K562 (cell line): Measurements from ENCODE around the gene RBPMS2. TPM values are rescaled to one million over a fixed set of nuclear protein-coding genes. Genes with fewer than 3 reads are reported as not detected.
A peak's percentile ranks its signal among the peaks of the same experiment; 100 is the strongest.

Experiments
- CBFB ChIP-seq: sonication (generic); formaldehyde crosslinking; IDR thresholded peaks from 2 replicates; pipeline ENCODE4 v1.4.0; 2020; ENCODE audit warnings: mild to moderate bottlenecking, missing genetic modification reagents
- CLOCK ChIP-seq: fragments of 250-450 bp; sonication (Bioruptor Pico); IDR thresholded peaks from 2 replicates; pipeline ENCODE4 v1.4.0; 2020; ENCODE audit warnings: mild to moderate bottlenecking, moderate library complexity, borderline replicate concordance
- EGR1 ChIP-seq: fragments of 450-650 bp; conservative IDR thresholded peaks from 2 replicates; pipeline ENCODE4 v1.6.1; 2017; ENCODE audit warnings: mild to moderate bottlenecking
- ETS2 ChIP-seq: IDR thresholded peaks from 2 replicates; pipeline ENCODE4 v1.6.1; 2016; ENCODE audit warnings: borderline replicate concordance, missing genetic modification characterization, mild to moderate bottlenecking, moderate library complexity, missing compliant biosample characterization; ENCODE audit not compliant: poor library complexity, severe bottlenecking
- FOXM1 ChIP-seq, 2 experiments: fragments of 450-650 bp in 1 of 2; sonication (generic) in 1 of 2; formaldehyde crosslinking in 1 of 2; IDR thresholded peaks; 2 replicates each; pipeline versions ENCODE4 v1.6.1 to v1.9.0; 2017 to 2022; ENCODE audit warnings: low read depth in 2 of 2, mild to moderate bottlenecking in 2 of 2, missing genetic modification reagents in 1 of 2, moderate library complexity in 1 of 2
- GATA2 ChIP-seq: sonication (generic); formaldehyde crosslinking; IDR thresholded peaks from 2 replicates; pipeline ENCODE4 v1.4.0; 2020; ENCODE audit warnings: mild to moderate bottlenecking, missing genetic modification reagents
- HIVEP1 ChIP-seq: fragments of 250-450 bp; sonication (Bioruptor Pico); IDR thresholded peaks from 2 replicates; pipeline ENCODE4 v1.4.0; 2020; ENCODE audit warnings: mild to moderate bottlenecking
- KDM1A ChIP-seq, 2 experiments: fragments of 450-650 bp; IDR thresholded peaks; 2 replicates each; pipeline ENCODE4 v1.6.1; 2016; ENCODE audit warnings: mild to moderate bottlenecking in 2 of 2
- PTRF ChIP-seq: fragments of 450-650 bp; IDR thresholded peaks from 2 replicates; pipeline ENCODE4 v1.6.1; 2016; ENCODE audit warnings: mild to moderate bottlenecking, missing genetic modification characterization, missing compliant biosample characterization
- RBM14 ChIP-seq: fragments of 200-400 bp; formaldehyde crosslinking; IDR thresholded peaks from 2 replicates; pipeline ENCODE4 v1.6.1; 2018; ENCODE audit warnings: low read depth, mild to moderate bottlenecking, low read length, moderate library complexity, borderline replicate concordance; ENCODE audit not compliant: insufficient read depth
- SAFB2 ChIP-seq: fragments of 200-400 bp; formaldehyde crosslinking; IDR thresholded peaks from 2 replicates; pipeline ENCODE4 v1.6.1; 2018; ENCODE audit warnings: borderline replicate concordance, low read length, low read depth, moderate library complexity; ENCODE audit not compliant: severe bottlenecking
- SMARCE1 ChIP-seq: fragments of 450-650 bp; IDR thresholded peaks from 2 replicates; pipeline ENCODE4 v1.7.1; 2016; ENCODE audit warnings: mild to moderate bottlenecking
- U2AF1 ChIP-seq: fragments of 200-400 bp; formaldehyde crosslinking; optimal IDR thresholded peaks from 2 replicates; pipeline ENCODE3; 2017; ENCODE audit warnings: mild to moderate bottlenecking, low read depth, low read length, moderate library complexity
- ZNF431 ChIP-seq: sonication (generic); formaldehyde crosslinking; IDR thresholded peaks from 2 replicates; pipeline ENCODE4 v1.8.0; 2022; ENCODE audit warnings: mild to moderate bottlenecking, missing genetic modification reagents
- polyA plus RNA-seq, 8 experiments: library from polyadenylated mRNA; depleted of rRNA in 4 of 8; stranded (reverse) in 5 of 8; unstranded in 3 of 8; fragments of >200 nt; fragmentation: Nextera tagmentation in 2 of 8; fragmentation: Illumina TruSeq in 1 of 8; extraction: Ambion mirVana in 2 of 8; extraction: Trizol in 1 of 8; gene quantifications; 2 replicates each; pipeline versions ENCODE4 v1.2.1 to v1.2.3, GENCODE V29; 2011 to 2014; ENCODE audit warnings: inconsistent platforms in 1 of 8, missing spikeins in 1 of 8
- total RNA-seq, 7 experiments: library from RNA; depleted of rRNA in 6 of 7; stranded (reverse); fragments of >200 nt in 6 of 7; fragmentation: Illumina TruSeq in 2 of 7; extraction: Trizol in 2 of 7; gene quantifications; 2 replicates each; pipeline versions ENCODE4 v1.2.1 to v1.2.3, GENCODE V29; 2011 to 2021; ENCODE audit warnings: low replicate concordance in 1 of 7
- TF ChIP-seq, protein P1 (sequence below): sonication (generic); formaldehyde crosslinking; IDR thresholded peaks from 2 replicates; pipeline ENCODE4 v1.8.0; 2022; ENCODE audit warnings: mild to moderate bottlenecking, missing genetic modification reagents
- TF ChIP-seq, protein P2 (sequence below): fragments of 450-650 bp; IDR thresholded peaks from 2 replicates; pipeline ENCODE4 v1.6.1; 2016
- TF ChIP-seq, protein P3 (sequence below), 2 experiments: fragments of 150-350 bp in 1 of 2; IDR thresholded peaks; 2 replicates each; pipeline ENCODE4 v1.6.1; 2012 to 2016; ENCODE audit warnings: low read depth in 2 of 2, low read length in 2 of 2, mild to moderate bottlenecking in 1 of 2, moderate library complexity in 1 of 2

RBPMS2 gene
- total and polyA plus RNA-seq, 9 of the 15 experiments (the other 6 are each of a cell fraction or from before 2014, with no cell fraction given) = 0.11 to 2.6 (median 0.37) TPM; not detected in 1

DNA sequence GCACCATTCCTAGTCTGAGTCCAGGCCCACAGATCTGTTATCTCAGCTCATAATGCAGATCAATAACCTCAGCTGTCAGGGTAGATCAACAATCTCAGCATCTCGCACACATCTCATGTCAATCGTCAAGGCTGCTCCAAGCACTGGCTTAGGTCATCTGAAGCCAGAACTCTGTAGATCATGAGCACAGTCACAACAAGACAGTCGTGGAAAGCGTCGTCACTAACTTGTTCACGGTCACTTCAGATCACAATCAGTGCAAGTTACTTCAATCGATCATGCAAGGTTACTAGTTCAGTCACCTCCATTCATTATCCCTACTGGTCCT lies 71.8 kb downstream of the RBPMS2 start (continued):
- TF ChIP-seq, protein P1, sequence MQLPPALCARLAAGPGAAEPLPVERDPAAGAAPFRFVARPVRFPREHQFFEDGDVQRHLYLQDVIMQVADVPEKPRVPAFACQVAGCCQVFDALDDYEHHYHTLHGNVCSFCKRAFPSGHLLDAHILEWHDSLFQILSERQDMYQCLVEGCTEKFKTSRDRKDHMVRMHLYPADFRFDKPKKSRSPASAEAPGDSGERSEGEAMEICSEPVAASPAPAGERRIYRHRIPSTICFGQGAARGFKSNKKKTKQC (CRISPR knock-in tag) = no peak
- TF ChIP-seq, protein P2, sequence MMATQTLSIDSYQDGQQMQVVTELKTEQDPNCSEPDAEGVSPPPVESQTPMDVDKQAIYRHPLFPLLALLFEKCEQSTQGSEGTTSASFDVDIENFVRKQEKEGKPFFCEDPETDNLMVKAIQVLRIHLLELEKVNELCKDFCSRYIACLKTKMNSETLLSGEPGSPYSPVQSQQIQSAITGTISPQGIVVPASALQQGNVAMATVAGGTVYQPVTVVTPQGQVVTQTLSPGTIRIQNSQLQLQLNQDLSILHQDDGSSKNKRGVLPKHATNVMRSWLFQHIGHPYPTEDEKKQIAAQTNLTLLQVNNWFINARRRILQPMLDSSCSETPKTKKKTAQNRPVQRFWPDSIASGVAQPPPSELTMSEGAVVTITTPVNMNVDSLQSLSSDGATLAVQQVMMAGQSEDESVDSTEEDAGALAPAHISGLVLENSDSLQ = peak; percentile 45
- TF ChIP-seq SAFB2 = no peak
- TF ChIP-seq ZNF431 (CRISPR knock-in tag) = no peak
- no peak for TF ChIP-seq HIVEP1 (CRISPR knock-in tag)
- TF ChIP-seq FOXM1 (IDR thresholded peaks at IDR 0.05; ENCODE audit: low read depth) = no peak
- TF ChIP-seq FOXM1 (CRISPR knock-in tag; IDR thresholded peaks at IDR 0.05; ENCODE audit: low read depth) = no peak
- peak; percentile 43; the same call in 1 of the 2 replicates for TF ChIP-seq GATA2 (CRISPR knock-in tag)
- TF ChIP-seq EGR1 = no peak
- TF ChIP-seq RBM14 = no peak
- peak; percentile 56; a peak in 1 of 4 replicates for TF ChIP-seq KDM1A (IDR thresholded peaks at IDR 0.05)
- no peak for TF ChIP-seq ETS2 (tag)
- TF ChIP-seq PTRF (tag) = no peak
- TF ChIP-seq CBFB (CRISPR knock-in tag) = no peak
- TF ChIP-seq CLOCK (CRISPR knock-in tag) = no peak
- TF ChIP-seq U2AF1 = no peak
- 0 out of 2 replicates have a peak, but pooled peaks have one; percentile 27 for TF ChIP-seq SMARCE1
- TF ChIP-seq, protein P3, sequence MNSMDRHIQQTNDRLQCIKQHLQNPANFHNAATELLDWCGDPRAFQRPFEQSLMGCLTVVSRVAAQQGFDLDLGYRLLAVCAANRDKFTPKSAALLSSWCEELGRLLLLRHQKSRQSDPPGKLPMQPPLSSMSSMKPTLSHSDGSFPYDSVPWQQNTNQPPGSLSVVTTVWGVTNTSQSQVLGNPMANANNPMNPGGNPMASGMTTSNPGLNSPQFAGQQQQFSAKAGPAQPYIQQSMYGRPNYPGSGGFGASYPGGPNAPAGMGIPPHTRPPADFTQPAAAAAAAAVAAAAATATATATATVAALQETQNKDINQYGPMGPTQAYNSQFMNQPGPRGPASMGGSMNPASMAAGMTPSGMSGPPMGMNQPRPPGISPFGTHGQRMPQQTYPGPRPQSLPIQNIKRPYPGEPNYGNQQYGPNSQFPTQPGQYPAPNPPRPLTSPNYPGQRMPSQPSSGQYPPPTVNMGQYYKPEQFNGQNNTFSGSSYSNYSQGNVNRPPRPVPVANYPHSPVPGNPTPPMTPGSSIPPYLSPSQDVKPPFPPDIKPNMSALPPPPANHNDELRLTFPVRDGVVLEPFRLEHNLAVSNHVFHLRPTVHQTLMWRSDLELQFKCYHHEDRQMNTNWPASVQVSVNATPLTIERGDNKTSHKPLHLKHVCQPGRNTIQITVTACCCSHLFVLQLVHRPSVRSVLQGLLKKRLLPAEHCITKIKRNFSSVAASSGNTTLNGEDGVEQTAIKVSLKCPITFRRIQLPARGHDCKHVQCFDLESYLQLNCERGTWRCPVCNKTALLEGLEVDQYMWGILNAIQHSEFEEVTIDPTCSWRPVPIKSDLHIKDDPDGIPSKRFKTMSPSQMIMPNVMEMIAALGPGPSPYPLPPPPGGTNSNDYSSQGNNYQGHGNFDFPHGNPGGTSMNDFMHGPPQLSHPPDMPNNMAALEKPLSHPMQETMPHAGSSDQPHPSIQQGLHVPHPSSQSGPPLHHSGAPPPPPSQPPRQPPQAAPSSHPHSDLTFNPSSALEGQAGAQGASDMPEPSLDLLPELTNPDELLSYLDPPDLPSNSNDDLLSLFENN (IDR thresholded peaks at IDR 0.05; ENCODE audit: low read depth in 2 of 2, low read length in 2 of 2) = no peak
